ENCODE measurements around the gene CCDC57.

Gene CCDC57

GRCh38 chr17:82077617-82078358 lies 134.9 kb downstream of the CCDC57 start:
- DNase-seq (ENCODE audit: low read depth), result no peak
- no peak for TF ChIP-seq CTCF (IDR thresholded peaks at IDR 0.05; ENCODE audit: insufficient read depth, low read depth, low read length, missing control alignments)
- H3K4me3 ChIP-seq (ENCODE audit: low read length), result no peak overlapping the region

- no peak for DNase-seq (ENCODE audit: low read depth)
- TF ChIP-seq CTCF (IDR thresholded peaks at IDR 0.05; ENCODE audit: insufficient read depth, low read depth, low read length, missing control alignments), result no peak
- H3K4me3 ChIP-seq (ENCODE audit: low read length), result no peak overlapping the region
Measured at GRCh38 chr17:82076785-82077591, 135.7 kb downstream of the CCDC57 start.

- DNase-seq (ENCODE audit: low read depth), result peak; percentile 55
Measured at GRCh38 chr17:82076018-82076784, 136.4 kb downstream of the CCDC57 start.

GRCh38 chr17:82073446-82073845 lies 139.2 kb downstream of the CCDC57 start:
- peak; percentile 82 for DNase-seq (ENCODE audit: low read depth)
- H3K4me3 ChIP-seq (ENCODE audit: low read length), result no peak overlapping the region
- no peak for TF ChIP-seq CTCF (IDR thresholded peaks at IDR 0.05; ENCODE audit: insufficient read depth, low read depth, low read length, missing control alignments)

More at GRCh38 chr17:82076018-82076784, 136.4 kb downstream of the CCDC57 start:
- no peak for TF ChIP-seq CTCF (IDR thresholded peaks at IDR 0.05; ENCODE audit: insufficient read depth, low read depth, low read length, missing control alignments)
- no peak overlapping the region for H3K4me3 ChIP-seq (ENCODE audit: low read length)

- no peak for TF ChIP-seq CTCF (IDR thresholded peaks at IDR 0.05; ENCODE audit: insufficient read depth, low read depth, low read length, missing control alignments)
- no peak for DNase-seq (ENCODE audit: low read depth)
Measured at GRCh38 chr17:82072827-82073226, 139.8 kb downstream of the CCDC57 start.

GRCh38 chr17:82070611-82071010 lies 142.0 kb downstream of the CCDC57 start:
- H3K4me3 ChIP-seq (ENCODE audit: low read length), result no peak overlapping the region
- no peak for TF ChIP-seq CTCF (IDR thresholded peaks at IDR 0.05; ENCODE audit: insufficient read depth, low read depth, low read length, missing control alignments)
- no peak for DNase-seq (ENCODE audit: low read depth)

More at GRCh38 chr17:82072827-82073226, 139.8 kb downstream of the CCDC57 start:
- no peak overlapping the region for H3K4me3 ChIP-seq (ENCODE audit: low read length)

Measured in epithelial cell of esophagus (primary cell).